Measurements from ENCODE around the gene KLHL2.

GRCh38 chr4:165185448-165185847 is 21.9 kb upstream of the KLHL2 start:
- TF ChIP-seq CTCF (IDR thresholded peaks at IDR 0.05): no peak
- TF ChIP-seq EZH2phosphoT487 (IDR thresholded peaks at IDR 0.05): no peak
- TF ChIP-seq EZH2 (IDR thresholded peaks at IDR 0.05): no peak
